Prostate gland (tissue), 2 donors: ENCODE data around the gene SF3B2. TPM values are rescaled to one million over a fixed set of nuclear protein-coding genes. Genes with fewer than 3 reads are reported as not detected.

Experiments used
- DNase-seq: peaks from one replicate; pipeline ENCODE4 v3.0.0-alpha.2; 2019; ENCODE audit warnings: low spot score
- H3K27ac ChIP-seq, 2 donors: fragments of 200-600 bp; sonication (generic); 2 replicates each; pipeline ENCODE4 v1.5.1; 2017 to 2019
- H3K27me3 ChIP-seq: fragments of 200-600 bp; sonication (generic); replicated peaks from 2 replicates; pipeline ENCODE4 v1.5.1; 2019; ENCODE audit not compliant: insufficient read depth
- H3K36me3 ChIP-seq, 2 donors: fragments of 200-600 bp; sonication (generic); 1 replicate in 1 of 2; 2 replicates in 1 of 2; pipeline versions ENCODE4 v1.5.1 to v1.8.1; 2017 to 2019
- H3K4me1 ChIP-seq: fragments of 200-600 bp; sonication (generic); replicated peaks from 2 replicates; pipeline ENCODE4 v1.5.1; 2019
- H3K4me3 ChIP-seq, 2 donors: fragments of 200-600 bp; sonication (generic); 2 replicates each; pipeline ENCODE4 v1.5.1; 2017 to 2019
- H3K9me3 ChIP-seq: fragments of 200-600 bp; sonication (generic); 2 replicates; pipeline ENCODE4 v1.5.1; 2017
- CTCF ChIP-seq, 4 experiments: fragments of 200-600 bp in 2 of 4; fragments of 450-650 bp in 2 of 4; sonication (generic) in 2 of 4; IDR thresholded peaks; 1 replicate in 3 of 4; 2 replicates in 1 of 4; pipeline ENCODE4 v1.5.1; 2016 to 2019; ENCODE audit warnings: antibody characterized with exemption in 4 of 4, mild to moderate bottlenecking in 2 of 4, moderate library complexity in 2 of 4
- POLR2A ChIP-seq: fragments of 450-650 bp; IDR thresholded peaks from one replicate; pipeline ENCODE4 v1.6.1; 2016; ENCODE audit warnings: antibody characterized with exemption, mild to moderate bottlenecking
- POLR2AphosphoS5 ChIP-seq: sonication (generic); formaldehyde crosslinking; IDR thresholded peaks from one replicate; pipeline ENCODE4 v1.6.1; 2017; ENCODE audit warnings: antibody characterized with exemption
- WGBS: methylation state at CpG from one replicate; pipeline ENCODE4 v1.1.5; 2018; 5-methylcytosine and 5-hydroxymethylcytosine counted together
- intact Hi-C: fragments of 100-400 bp; cut with DNase I; formaldehyde crosslinking; loops from one replicate; pipeline ENCODE4 v1.14.2; 2022
- total RNA-seq, 2 donors: library from RNA; depleted of rRNA; stranded (reverse); fragments of >200 nt; gene quantifications; one replicate each; pipeline ENCODE4 v1.1.0, GENCODE V29; 2016

Gene SF3B2
- total RNA-seq, 2 donors from 2014 or later: 130 to 212 TPM

- intact Hi-C loops: loop anchor here (10.0 kb wide), 1 partner anchor 65 kb away; no protein-coding TSS in a partner anchor
- under 1% methylated on average over 76 of the region's 120 CpGs for WGBS
Observed at GRCh38 chr11:66069715-66070603, 17.8 kb downstream of the SF3B2 start, which contains the start of gene PACS1. Gene PACS1, plus strand, starts transcription at chr11:66070272. Its CDS starts 215 bp downstream, at chr11:66070487.

DNA sequence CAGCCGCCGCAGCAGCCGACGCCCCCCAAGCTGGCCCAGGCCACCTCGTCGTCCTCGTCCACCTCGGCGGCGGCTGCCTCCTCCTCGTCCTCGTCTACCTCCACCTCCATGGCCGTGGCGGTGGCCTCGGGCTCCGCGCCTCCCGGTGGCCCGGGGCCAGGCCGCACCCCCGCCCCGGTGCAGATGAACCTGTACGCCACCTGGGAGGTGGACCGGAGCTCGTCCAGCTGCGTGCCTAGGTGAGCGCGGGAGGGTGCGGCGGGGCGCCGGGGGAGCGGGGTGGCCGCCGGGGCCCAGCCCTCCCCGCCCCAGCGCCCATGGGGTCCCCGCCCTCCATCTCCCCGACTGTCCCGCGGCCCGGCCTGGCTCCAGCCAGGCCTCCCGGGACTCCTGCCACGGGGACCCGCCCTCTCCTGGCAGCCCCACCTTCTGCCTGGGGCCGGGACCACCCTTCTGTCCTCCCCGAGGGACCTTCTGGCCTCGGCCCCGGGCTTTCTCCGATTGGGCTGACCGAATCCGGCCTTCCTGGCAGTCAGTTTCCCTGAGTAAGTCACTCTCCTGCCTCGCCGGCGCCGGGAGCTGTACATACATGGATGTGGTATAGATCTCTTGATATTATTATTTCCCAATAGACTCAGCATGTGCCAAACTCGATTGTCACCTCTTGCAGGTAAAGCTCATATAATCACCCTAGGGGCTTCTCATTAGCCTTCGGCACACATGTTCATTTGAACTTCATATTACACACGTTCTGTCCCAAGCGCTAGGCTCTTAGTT is 18.6 kb downstream of the SF3B2 start:
- TF ChIP-seq POLR2AphosphoS5 (no peak), POLR2A (no peak), CTCF (IDR thresholded peaks at IDR 0.05) (no peak)
- intact Hi-C loops: no loop called here

More at GRCh38 chr11:66069715-66070603, 17.8 kb downstream of the SF3B2 start, which contains the start of gene PACS1:
- TF ChIP-seq POLR2A (peak; percentile 27), POLR2AphosphoS5 (no peak), CTCF (IDR thresholded peaks at IDR 0.05) (no peak)
- H3K27me3 ChIP-seq: no peaks in the 10 kb centered on the region
- H3K27ac ChIP-seq: peak within 1 kb of the TSS; percentile 87 to 95
- peak; percentile 58 for DNase-seq
- peak within 1 kb of the TSS; percentile 76 to 93 for H3K4me3 ChIP-seq
- H3K4me1 ChIP-seq: peaks cover 5% of the 10 kb centered on the region
- no peaks in the 10 kb centered on the region for H3K9me3 ChIP-seq
- H3K36me3 ChIP-seq: peaks cover 0 to 13% of the 10 kb centered on the region in 2 donors

GRCh38 chr11:66071381-66071801 is 19.2 kb downstream of the SF3B2 start:
- Histone ChIP-seq H3K4me1 (peaks cover 5% of the 10 kb centered on the region), H3K4me3 (peak overlapping the region; percentile 76 to 93), H3K27ac (peak overlapping the region; percentile 87 to 95), H3K27me3 (no peaks in the 10 kb centered on the region), H3K36me3 (peaks cover 0 to 13% of the 10 kb centered on the region in 2 donors), H3K9me3 (no peaks in the 10 kb centered on the region)
- no peak for TF ChIP-seq CTCF (IDR thresholded peaks at IDR 0.05)
- no peak for TF ChIP-seq POLR2A
- TF ChIP-seq POLR2AphosphoS5: no peak
- DNase-seq: no peak
- intact Hi-C loops: no loop called here
- 22% methylated on average over 2 of the region's 2 CpGs for WGBS

More for the DNA sequence above, 18.6 kb downstream of the SF3B2 start:
- Histone ChIP-seq H3K36me3 (peaks cover 0 to 13% of the 10 kb centered on the region in 2 donors), H3K9me3 (no peaks in the 10 kb centered on the region), H3K27ac (peak overlapping the region; percentile 87 to 95), H3K27me3 (no peaks in the 10 kb centered on the region), H3K4me3 (peak overlapping the region; percentile 76 to 93), H3K4me1 (peaks cover 5% of the 10 kb centered on the region)
- DNase-seq: peak; percentile 60
- WGBS: 1% methylated on average over 55 of the region's 60 CpGs

GRCh38 chr11:66072081-66072480 is 19.9 kb downstream of the SF3B2 start:
- H3K36me3 ChIP-seq: peaks cover 0 to 13% of the 10 kb centered on the region in 2 donors

More at GRCh38 chr11:66072081-66072480, 19.9 kb downstream of the SF3B2 start:
- no peak for DNase-seq
- H3K27ac ChIP-seq: peak overlapping the region; percentile 87 to 95
- no peak for TF ChIP-seq POLR2A
- TF ChIP-seq CTCF (IDR thresholded peaks at IDR 0.05): no peak
- TF ChIP-seq POLR2AphosphoS5: no peak
- no peaks in the 10 kb centered on the region for H3K27me3 ChIP-seq
- intact Hi-C loops: no loop called here
- H3K4me1 ChIP-seq: peaks cover 5% of the 10 kb centered on the region
- no peak overlapping the region for H3K4me3 ChIP-seq
- WGBS: 89% methylated on average over 3 of the region's 3 CpGs
- H3K9me3 ChIP-seq: no peaks in the 10 kb centered on the region
